Left lobe of liver (tissue), 2 donors: Measurements from ENCODE around the gene PLGLB2. TPM values are rescaled to one million over a fixed set of nuclear protein-coding genes. Genes with fewer than 3 reads are reported as not detected.
"Not testable (repeated sequence)": the region's sequence is repeated elsewhere in the genome, so short reads cannot be mapped to it uniquely, and the experiment has no call there.

Experiments used
- ATAC-seq: fragments of 200-7000 bp; cut with Tn5 transposase; one replicate; pipeline ENCODE4 v1.9.1; 2020; ENCODE audit warnings: mild to moderate bottlenecking, moderate library complexity
- DNase-seq: peaks from one replicate; pipeline ENCODE4 v3.0.0-alpha.2; 2020; ENCODE audit warnings: low spot score
- total RNA-seq: library from RNA; stranded (reverse); gene quantifications from one replicate; pipeline ENCODE4 v1.2.1, GENCODE V29; 2021
- donor health status: DM: no; HTN: no; CAD: no; lungs with moderate emphysema.
- donor health status: DM: no; HTN: yes; CAD: no.

PLGLB2 gene
- 254 TPM for total RNA-seq

DNA sequence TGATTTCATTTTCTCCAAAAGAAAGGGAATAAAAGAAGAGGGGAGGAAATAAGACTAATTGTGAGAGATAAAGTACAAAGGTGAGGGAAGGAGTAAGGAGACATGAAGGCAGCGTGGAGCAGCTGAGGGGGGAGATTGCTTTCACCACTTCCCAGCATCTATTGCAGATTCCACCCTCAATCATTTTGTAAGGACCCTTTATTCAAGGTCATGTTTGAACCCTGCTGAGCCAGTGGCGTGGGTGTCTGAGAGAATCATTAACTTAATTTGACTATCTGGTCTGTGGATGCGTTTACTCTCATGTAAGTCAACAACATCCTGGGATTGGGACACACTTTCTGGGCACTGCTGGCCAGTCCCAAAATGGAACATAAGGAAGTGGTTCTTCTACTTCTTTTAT is at the start of gene PLGLB2:
PLGLB2 (plus strand) TSS at position 297 of the 400 bp plus-strand sequence; CDS start at position 364, 67 bp downstream.
- DNase-seq (peak; percentile 70), ATAC-seq (peak; percentile 4)

DNA sequence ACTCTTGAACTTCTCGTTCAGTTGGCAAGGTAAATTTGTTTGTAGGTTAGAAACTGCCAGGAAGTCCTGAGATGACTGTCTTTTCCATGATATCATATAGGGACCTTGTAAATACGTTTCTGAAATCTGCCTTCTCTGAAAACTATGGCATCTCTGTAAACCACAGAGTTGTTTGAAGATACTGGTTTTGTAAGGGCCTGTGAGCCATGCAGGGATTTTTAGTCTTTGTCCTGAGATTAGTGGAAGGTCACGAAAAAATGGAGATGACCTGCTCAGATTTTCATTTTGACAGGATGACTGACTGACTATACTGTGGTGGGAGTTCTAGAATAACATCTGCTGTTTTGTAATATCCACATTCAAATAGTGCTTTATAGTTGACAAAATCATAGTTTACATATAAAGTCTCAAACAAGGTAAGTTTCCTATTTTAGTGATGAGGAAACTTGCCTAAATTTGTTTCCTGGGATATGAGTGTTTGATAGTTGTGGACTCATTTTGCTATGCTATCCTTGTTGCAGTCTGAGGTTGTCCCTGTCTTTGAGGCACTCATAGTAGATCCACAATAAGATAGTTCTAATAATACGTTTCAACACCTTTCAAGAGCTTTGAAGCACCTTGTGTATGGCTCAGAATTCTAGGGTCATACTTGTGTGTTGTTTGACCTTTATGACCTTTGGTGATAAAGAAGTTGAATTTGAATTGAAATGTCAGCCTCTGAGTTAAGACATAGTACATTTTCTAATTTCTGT is 43.1 kb upstream of the PLGLB2 start:
- not testable (repeated sequence) for DNase-seq, ATAC-seq

DNA sequence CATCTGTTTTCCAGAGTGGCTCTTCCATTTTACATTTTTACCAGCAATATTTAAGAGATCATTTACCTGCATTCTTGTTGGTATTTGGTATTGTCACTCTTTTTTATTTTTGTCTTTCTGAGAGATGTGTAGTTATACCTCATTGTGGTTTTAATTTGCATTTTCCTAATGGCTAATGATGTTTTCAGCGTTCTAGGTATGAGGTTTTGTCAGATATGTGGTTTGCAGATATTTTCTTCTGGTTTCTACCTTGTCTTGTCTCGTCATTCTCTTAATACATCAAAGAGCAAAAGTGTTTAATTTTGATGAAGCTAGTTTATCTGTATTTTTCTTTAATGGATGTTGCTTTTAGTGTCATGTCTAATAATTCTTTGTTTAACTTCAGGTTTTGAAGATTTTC is 39.5 kb upstream of the PLGLB2 start:
- ATAC-seq, DNase-seq: not testable (repeated sequence)

DNA sequence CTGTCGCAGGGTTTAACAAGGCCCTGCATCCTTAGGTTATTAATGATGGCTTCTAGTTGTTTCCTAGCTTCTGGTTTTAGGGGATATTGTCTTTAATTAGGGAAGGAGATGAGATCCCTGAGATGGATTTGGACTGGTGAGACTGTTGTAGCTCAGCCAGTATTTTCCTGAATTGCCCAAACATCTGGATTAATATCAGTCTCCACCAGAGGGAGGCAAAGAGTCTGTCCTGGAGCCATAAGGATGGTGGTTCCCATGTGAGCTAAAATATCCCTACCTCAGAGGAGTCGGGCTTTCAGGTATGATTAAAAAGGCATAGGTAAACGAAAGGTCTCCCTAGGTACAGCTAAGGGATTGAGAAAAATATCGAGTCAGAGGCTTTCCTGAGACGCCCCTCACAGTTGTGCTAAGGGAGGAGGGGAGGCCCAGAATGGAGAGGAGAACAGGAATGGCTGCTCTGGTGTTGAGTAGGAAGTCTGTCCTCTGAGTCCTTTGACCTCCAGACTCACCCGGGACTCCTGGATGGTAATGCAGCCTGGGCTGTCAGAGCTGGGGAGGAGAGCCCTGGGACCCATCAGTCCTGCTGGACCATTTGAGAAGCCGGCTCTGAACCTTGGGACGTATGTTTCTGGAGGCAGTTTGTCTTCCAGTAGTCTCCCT is 19.8 kb upstream of the PLGLB2 start:
- peak; percentile 93 for ATAC-seq

DNA sequence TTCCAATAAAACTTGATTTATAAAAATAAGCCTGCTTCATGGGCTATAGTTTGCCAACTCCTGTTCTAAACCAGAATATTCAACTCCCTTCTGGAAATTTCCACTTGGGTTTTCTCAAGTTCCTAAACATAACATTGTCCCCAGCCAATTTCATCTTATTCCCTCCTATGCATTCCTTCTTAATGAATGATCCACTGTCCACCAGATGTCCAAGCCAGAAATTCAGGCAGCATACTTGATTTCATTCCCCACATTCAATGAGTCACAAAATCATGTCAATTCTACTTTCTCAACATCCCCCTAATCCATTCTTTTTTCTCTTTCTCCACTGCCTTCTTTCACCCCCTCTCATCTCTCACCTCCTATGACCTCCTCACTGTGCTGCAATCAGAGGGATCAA is 7.0 kb upstream of the PLGLB2 start:
- not testable (repeated sequence) for DNase-seq, ATAC-seq

More for the DNA sequence above, 19.8 kb upstream of the PLGLB2 start:
- not testable (repeated sequence) for DNase-seq

DNA sequence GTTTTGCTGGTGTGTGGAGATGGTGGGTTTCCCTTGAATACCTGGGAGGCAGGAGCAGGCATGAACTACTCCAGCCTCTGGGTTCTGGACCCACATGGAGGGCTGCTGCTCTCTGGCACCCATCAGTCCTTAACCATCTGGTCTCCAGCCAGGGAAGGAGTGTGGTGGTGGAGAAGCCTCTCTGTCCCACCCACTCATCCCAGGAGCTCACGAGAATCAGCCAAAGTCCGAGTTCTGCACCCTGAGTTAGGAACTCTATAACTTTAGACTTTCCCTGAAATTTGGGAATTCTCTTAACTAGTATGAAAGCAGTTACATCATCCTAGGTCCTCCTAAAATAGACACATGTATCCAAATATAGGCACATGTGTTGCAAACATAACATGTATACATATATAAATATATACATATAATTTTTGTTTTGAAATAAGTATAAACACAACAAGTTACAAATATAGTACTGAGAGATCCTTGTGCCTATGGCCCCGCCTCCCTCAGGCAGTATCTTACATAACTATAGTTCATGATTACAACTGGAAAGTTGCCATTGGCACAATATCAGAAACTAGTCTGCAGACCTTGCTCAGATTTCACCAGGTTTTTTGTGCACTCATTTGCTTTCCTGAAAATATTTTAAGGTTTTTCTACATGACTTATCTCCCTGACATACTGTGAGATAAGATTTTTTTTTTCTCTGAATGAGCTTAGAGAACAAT is 5.3 kb upstream of the PLGLB2 start:
- peak; percentile 74 for ATAC-seq
- DNase-seq = not testable (repeated sequence)

DNA sequence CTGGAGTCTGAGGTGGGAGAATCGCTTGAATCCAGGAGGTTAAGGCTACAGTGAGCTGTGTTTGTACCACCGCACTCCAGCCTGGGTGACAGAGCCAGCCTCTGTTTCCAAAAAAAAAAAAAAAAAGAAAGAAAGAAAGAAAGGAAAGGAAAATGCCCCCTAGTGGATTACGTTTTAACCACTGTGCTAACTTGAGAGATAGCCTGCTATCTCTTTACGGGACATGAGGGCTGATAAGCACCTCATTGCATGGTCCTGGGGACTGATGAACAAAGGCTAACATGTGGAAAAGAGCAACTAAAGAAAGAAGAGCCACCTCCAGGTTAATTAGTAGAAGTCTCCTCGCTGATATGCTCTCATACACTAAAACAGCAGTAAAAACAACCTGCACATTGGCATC is 4.2 kb upstream of the PLGLB2 start:
- not testable (repeated sequence) for DNase-seq
- ATAC-seq = peak; percentile 71

DNA sequence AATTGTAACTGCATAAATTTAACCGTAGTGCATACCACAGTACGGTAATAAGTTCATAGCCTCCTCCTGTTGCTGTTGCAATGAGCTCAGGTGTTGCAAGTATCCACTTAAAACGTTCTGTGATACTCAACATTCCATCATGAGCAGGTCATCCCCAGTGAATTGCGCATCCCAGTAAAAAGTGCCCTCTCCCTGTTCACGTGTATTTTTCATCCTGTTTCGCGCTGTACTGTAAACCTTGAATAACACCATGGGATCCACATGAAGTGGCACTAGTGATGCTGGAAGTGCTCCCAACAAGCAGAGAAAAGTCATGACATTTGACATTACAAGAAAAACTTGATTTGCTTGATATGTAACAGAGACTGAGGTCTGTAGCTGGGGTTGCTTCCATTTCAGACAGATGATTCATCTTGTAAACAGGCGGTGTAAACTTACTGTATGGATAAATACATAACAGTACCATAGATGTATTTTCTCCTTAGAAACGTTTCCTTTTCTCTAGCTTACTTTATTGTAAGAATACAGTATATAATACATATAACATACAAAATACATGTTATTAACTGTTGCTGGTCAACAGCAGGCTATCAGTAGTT is 2.4 kb upstream of the PLGLB2 start:
- peak; percentile 48 for DNase-seq
- ATAC-seq = not testable (repeated sequence)

DNA sequence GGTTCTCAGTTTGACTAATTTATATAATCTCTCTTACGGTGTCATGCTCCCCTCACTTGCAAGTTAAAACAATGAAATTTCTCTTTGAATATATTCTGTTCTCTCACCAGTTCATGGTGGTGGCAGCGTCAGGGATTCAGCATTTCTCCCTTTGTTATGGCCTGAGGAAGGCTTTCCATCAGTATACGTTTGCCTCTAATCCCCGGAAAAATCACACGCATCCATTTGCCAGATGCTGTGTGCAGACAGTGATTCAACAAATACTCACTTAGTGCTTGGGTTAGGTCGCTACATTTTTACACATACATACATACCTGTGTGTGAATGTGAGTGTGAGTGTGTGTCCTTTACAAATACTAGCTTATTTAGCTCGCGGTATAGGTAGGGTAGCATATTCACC is 637 bp downstream of the PLGLB2 start:
- ATAC-seq = not testable (repeated sequence)

DNA sequence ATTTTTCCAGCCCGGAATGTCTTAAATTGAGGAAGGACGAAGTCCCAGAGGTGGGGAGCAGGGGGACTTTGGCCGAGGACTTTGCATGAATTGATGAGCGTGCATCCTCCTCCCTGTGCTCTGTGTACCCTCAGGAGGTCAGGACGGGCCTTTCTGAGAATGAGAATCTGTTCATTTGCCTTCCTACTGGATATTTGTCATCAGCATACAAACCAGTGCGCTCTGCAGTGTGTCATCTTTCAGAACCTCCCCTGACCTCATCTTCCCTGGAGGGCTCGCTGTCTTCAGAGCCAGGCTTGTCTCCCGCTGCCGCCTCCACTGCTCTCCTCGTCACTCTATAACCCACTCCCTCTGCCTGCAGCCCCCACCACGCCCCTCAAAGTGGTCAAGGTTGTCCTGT is 2.7 kb downstream of the PLGLB2 start:
- ATAC-seq (peak; percentile 72), DNase-seq (peak; percentile 45)

More for the DNA sequence above, 637 bp downstream of the PLGLB2 start:
- DNase-seq = not testable (repeated sequence)

DNA sequence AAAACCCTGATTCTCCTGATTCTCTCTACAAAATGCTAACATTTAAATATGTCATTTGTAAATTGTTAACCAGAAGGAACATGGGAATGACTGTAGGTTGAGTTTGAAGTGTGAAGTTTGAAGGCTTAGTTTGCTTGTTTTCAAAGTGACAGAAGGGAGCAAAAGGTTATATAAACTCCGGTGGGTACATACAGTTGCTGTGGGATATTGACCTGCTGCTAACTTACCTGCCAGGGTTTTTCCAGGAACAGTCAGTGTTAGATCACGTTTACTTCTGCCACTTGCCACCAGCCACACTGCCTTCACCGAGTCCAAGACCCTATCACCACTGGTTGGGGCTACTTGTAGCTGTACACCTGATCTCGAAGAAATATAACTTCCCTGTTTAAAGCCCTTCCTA is 6.9 kb downstream of the PLGLB2 start:
- DNase-seq (peak; percentile 68), ATAC-seq (peak; percentile 73)

Other genes starting within 250 kb of the PLGLB2 start
- gene RGPD2, start 77.7 kb downstream of the PLGLB2 start, total RNA-seq = 0.38 TPM